Neural progenitor cell (in vitro differentiated cells): ENCODE results near the gene AFF1. TPM values are rescaled to one million over a fixed set of nuclear protein-coding genes. Genes with fewer than 3 reads are reported as not detected.

ENCODE experiments used
- DNase-seq: peaks from one replicate; pipeline ENCODE4 v3.0.0-alpha.2; 2016; ENCODE audit warnings: low spot score
- H2AFZ ChIP-seq: fragments of 200-600 bp; sonication (generic); replicated peaks from 2 replicates; pipeline ENCODE4 v1.6.1; 2016; ENCODE audit warnings: antibody characterized with exemption
- H3F3A ChIP-seq: fragments of 200-600 bp; sonication (generic); 2 replicates; pipeline ENCODE4 v1.6.1; 2016; ENCODE audit warnings: antibody characterized with exemption, low read depth
- H3K27ac ChIP-seq: fragments of 200-600 bp; sonication (generic); 2 replicates; pipeline ENCODE4 v1.5.1; 2016; ENCODE audit warnings: mild to moderate bottlenecking
- H3K27me3 ChIP-seq: fragments of 200-600 bp; sonication (generic); 2 replicates; pipeline ENCODE4 v1.6.1; 2016; ENCODE audit warnings: mild to moderate bottlenecking, moderate library complexity
- H3K36me3 ChIP-seq: fragments of 200-600 bp; sonication (generic); 2 replicates; pipeline ENCODE4 v1.5.1; 2016
- H3K4me1 ChIP-seq: fragments of 200-600 bp; sonication (generic); 2 replicates; pipeline ENCODE4 v1.6.1; 2016; ENCODE audit warnings: mixed run types
- H3K4me2 ChIP-seq: fragments of 200-600 bp; sonication (generic); 2 replicates; pipeline ENCODE4 v1.6.1; 2016
- H3K4me3 ChIP-seq: fragments of 200-600 bp; sonication (generic); 2 replicates; pipeline ENCODE4 v1.5.1; 2016
- H3K79me2 ChIP-seq: fragments of 200-600 bp; sonication (generic); 2 replicates; pipeline ENCODE4 v1.6.1; 2016; ENCODE audit warnings: low read depth
- H3K9ac ChIP-seq: fragments of 200-600 bp; sonication (generic); 2 replicates; pipeline ENCODE4 v1.6.1; 2016
- H3K9me3 ChIP-seq: fragments of 200-600 bp; sonication (generic); 2 replicates; pipeline ENCODE4 v1.5.1; 2016; ENCODE audit warnings: low read depth
- H4K20me1 ChIP-seq: fragments of 200-600 bp; sonication (generic); 2 replicates; pipeline ENCODE4 v1.6.1; 2016; ENCODE audit warnings: low read depth
- H3K27ac Mint-ChIP-seq: 3 replicates; pipeline ENCODE4 v1.8.0; 2021; ENCODE audit warnings: mixed read lengths
- H3K27me3 Mint-ChIP-seq: 2 replicates; pipeline ENCODE4 v1.8.0; 2022; ENCODE audit warnings: low read depth, mild to moderate bottlenecking, inconsistent platforms, moderate library complexity, mixed read lengths; ENCODE audit not compliant: insufficient read depth
- H3K36me3 Mint-ChIP-seq: 3 replicates; pipeline ENCODE4 v1.8.0; 2021; ENCODE audit warnings: mixed read lengths
- H3K4me1 Mint-ChIP-seq: 3 replicates; pipeline ENCODE4 v1.8.0; 2021; ENCODE audit warnings: mixed read lengths
- H3K4me3 Mint-ChIP-seq: 3 replicates; pipeline ENCODE4 v1.8.0; 2021; ENCODE audit warnings: mild to moderate bottlenecking, moderate library complexity, mixed read lengths
- H3K9me3 Mint-ChIP-seq: 3 replicates; pipeline ENCODE4 v1.8.0; 2020; ENCODE audit warnings: mixed read lengths
- EZH2 ChIP-seq: fragments of 200-600 bp; sonication (generic); IDR thresholded peaks from 2 replicates; pipeline ENCODE4 v1.6.1; 2017; ENCODE audit warnings: antibody characterized with exemption, mild to moderate bottlenecking, moderate library complexity
- EZH2phosphoT487 ChIP-seq: fragments of 200-600 bp; sonication (generic); IDR thresholded peaks from 2 replicates; pipeline ENCODE4 v1.6.1; 2017; ENCODE audit warnings: antibody characterized with exemption
- total RNA-seq: library from RNA; depleted of rRNA; stranded (reverse); fragments of >200 nt; gene quantifications from 2 replicates; pipeline ENCODE4 v1.2.3, GENCODE V29; 2015; ENCODE audit warnings: low replicate concordance
- TF ChIP-seq, protein P1 (sequence below): fragments of 200-600 bp; sonication (generic); IDR thresholded peaks from 2 replicates; pipeline ENCODE4 v1.5.1; 2017; ENCODE audit warnings: antibody characterized with exemption, mild to moderate bottlenecking

AFF1 gene
- total RNA-seq, 1 donor from 2014 or later: 29.0 TPM

DNA sequence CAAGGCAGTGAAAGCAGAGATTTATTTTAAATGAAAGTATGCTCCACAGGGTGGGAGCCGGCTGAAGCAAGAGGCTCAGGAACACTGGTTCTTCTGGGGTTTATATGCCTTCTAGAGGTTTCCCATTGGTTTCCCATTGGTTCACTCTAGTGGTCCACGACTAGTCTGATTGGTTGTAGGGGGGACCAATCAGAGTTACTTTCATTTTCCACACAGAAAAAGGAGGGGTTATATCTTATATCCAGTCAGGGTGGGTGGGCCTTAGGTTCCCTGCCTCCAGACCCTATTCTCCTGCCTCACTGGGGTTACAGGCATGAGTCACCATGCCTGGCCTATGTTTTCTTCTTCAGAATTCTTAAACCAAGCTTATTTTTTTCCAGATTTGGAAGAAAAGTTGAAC lies 184.0 kb downstream of the AFF1 start:
- H3K36me3 ChIP-seq: no peaks in the 10 kb centered on the region
- no peak overlapping the region for H3K4me2 ChIP-seq
- Mint-ChIP-seq H3K4me1 (peaks cover 22% of the 10 kb centered on the region), H3K4me3 (no peak overlapping the region), H3K27ac (no peak overlapping the region), H3K36me3 (peaks cover 40% of the 10 kb centered on the region), H3K9me3 (no peaks in the 10 kb centered on the region), H3K27me3 (peaks cover 2% of the 10 kb centered on the region)
- H2AFZ ChIP-seq: no peak overlapping the region
- H4K20me1 ChIP-seq: peaks cover 12% of the 10 kb centered on the region
- peaks cover 6% of the 10 kb centered on the region for H3K4me1 ChIP-seq
- no peaks in the 10 kb centered on the region for H3K9me3 ChIP-seq
- H3K27me3 ChIP-seq: no peaks in the 10 kb centered on the region
- no peaks in the 10 kb centered on the region for H3F3A ChIP-seq
- H3K79me2 ChIP-seq: peaks cover 34% of the 10 kb centered on the region
- H3K9ac ChIP-seq: no peak overlapping the region
- DNase-seq: no peak
- H3K27ac ChIP-seq: no peak overlapping the region
- no peak overlapping the region for H3K4me3 ChIP-seq
- TF ChIP-seq EZH2 (no peak), EZH2phosphoT487 (no peak)
- TF ChIP-seq, protein P1, sequence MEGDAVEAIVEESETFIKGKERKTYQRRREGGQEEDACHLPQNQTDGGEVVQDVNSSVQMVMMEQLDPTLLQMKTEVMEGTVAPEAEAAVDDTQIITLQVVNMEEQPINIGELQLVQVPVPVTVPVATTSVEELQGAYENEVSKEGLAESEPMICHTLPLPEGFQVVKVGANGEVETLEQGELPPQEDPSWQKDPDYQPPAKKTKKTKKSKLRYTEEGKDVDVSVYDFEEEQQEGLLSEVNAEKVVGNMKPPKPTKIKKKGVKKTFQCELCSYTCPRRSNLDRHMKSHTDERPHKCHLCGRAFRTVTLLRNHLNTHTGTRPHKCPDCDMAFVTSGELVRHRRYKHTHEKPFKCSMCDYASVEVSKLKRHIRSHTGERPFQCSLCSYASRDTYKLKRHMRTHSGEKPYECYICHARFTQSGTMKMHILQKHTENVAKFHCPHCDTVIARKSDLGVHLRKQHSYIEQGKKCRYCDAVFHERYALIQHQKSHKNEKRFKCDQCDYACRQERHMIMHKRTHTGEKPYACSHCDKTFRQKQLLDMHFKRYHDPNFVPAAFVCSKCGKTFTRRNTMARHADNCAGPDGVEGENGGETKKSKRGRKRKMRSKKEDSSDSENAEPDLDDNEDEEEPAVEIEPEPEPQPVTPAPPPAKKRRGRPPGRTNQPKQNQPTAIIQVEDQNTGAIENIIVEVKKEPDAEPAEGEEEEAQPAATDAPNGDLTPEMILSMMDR: no peak

DNA sequence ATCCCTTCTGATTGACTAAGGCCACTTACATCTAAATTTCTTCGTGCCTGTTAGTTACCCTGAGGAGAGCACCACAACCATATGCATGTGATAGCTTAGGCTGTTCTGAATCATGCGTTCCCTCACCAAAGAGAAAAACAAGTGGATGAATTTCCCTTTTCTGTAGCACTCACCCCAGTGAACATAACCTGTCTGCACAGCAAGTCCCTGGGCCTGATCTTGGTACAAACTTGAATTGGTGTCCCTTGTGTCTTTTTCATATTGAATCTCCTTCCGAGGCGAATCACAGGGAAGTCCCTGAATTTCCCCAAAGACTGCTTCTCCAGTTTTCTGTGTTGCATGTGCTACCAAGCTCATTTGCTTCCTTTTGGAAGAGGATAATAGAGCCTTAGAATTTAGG lies 185.2 kb downstream of the AFF1 start:
- no peaks in the 10 kb centered on the region for H3K36me3 ChIP-seq
- Mint-ChIP-seq H3K36me3 (peaks cover 39% of the 10 kb centered on the region), H3K4me1 (peaks cover 22% of the 10 kb centered on the region), H3K27ac (no peak overlapping the region), H3K4me3 (no peak overlapping the region), H3K9me3 (no peaks in the 10 kb centered on the region), H3K27me3 (no peaks in the 10 kb centered on the region)
- no peak for DNase-seq
- no peak for TF ChIP-seq EZH2
- TF ChIP-seq, protein P1: no peak
- no peak for TF ChIP-seq EZH2phosphoT487
- peaks cover 12% of the 10 kb centered on the region for H4K20me1 ChIP-seq
- H2AFZ ChIP-seq: no peak overlapping the region
- peaks cover 36% of the 10 kb centered on the region for H3K79me2 ChIP-seq
- no peak overlapping the region for H3K9ac ChIP-seq
- H3K4me3 ChIP-seq: no peak overlapping the region
- no peak overlapping the region for H3K4me2 ChIP-seq
- no peaks in the 10 kb centered on the region for H3K9me3 ChIP-seq
- H3K4me1 ChIP-seq: peaks cover 6% of the 10 kb centered on the region
- no peaks in the 10 kb centered on the region for H3K27me3 ChIP-seq
- no peak overlapping the region for H3K27ac ChIP-seq
- H3F3A ChIP-seq: no peaks in the 10 kb centered on the region

DNA sequence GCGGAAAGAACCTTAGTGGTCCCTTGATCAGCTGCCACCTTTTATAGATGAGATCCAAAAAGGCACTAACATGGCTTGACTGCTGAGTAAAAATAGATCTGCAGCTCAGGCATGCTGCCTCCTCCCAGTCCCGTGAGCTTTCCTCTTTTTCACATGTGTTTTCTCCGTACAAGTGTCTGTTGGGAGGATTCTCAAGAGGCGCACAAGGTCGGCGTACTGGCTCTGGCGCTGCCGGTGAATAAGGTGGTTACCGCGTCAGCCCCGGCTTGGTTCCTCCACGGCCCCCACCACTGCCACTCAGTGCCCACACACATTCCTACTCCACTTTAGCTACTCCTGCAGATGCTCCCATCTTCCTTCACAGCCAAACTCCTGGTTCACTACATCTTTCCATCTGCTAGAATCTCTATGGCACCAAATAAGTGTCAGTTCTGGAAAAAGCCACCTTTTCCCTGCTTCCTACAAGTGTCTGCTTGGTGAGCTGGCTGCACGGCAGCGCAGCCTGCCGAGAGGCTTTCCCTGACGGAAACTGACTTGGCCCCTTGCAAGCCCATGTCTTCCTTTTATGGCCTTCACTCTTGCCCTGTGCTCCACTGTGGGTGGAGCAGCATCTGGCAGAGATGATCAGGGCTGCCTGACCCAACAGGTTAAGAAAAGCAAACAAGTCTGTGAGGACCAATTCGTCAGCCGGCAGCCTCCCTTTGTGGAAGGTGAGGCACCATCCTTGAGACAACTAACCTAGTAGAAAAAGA lies 185.8 kb downstream of the AFF1 start:
- Histone ChIP-seq H4K20me1 (peaks cover 12% of the 10 kb centered on the region), H3K9ac (no peak overlapping the region), H3K27ac (no peak overlapping the region), H3K4me1 (peaks cover 6% of the 10 kb centered on the region), H3K79me2 (peaks cover 36% of the 10 kb centered on the region), H3K9me3 (no peaks in the 10 kb centered on the region), H2AFZ (no peak overlapping the region), H3K4me3 (no peak overlapping the region), H3F3A (no peaks in the 10 kb centered on the region), H3K36me3 (no peaks in the 10 kb centered on the region), H3K27me3 (no peaks in the 10 kb centered on the region), H3K4me2 (no peak overlapping the region)
- H3K27me3 Mint-ChIP-seq: no peaks in the 10 kb centered on the region
- H3K4me3 Mint-ChIP-seq: no peak overlapping the region
- peak overlapping the region; percentile 90 for H3K27ac Mint-ChIP-seq
- TF ChIP-seq, protein P1: no peak
- TF ChIP-seq EZH2phosphoT487 (no peak), EZH2 (no peak)
- no peaks in the 10 kb centered on the region for H3K9me3 Mint-ChIP-seq
- peaks cover 41% of the 10 kb centered on the region for H3K36me3 Mint-ChIP-seq
- no peak for DNase-seq
- H3K4me1 Mint-ChIP-seq: peaks cover 22% of the 10 kb centered on the region
